Stomach (tissue), 9 donors: ENCODE results near the gene CALN1. TPM values are rescaled to one million over a fixed set of nuclear protein-coding genes. Genes with fewer than 3 reads are reported as not detected.

Experiments
- DNase-seq, 2 donors: peaks; one replicate each; pipeline versions ENCODE4 v3.0.0 to v3.0.0-alpha.2; 2013 to 2019
- H3K27ac ChIP-seq, 5 donors: fragments of 200-600 bp in 4 of 5; sonication (generic) in 4 of 5; one replicate each; pipeline ENCODE4 v1.5.1; 2013 to 2019; ENCODE audit warnings: mild to moderate bottlenecking in 1 of 5, moderate library complexity in 1 of 5
- H3K27me3 ChIP-seq, 3 donors: fragments of 200-600 bp; sonication (generic); one replicate each; pipeline ENCODE4 v1.5.1; 2017 to 2019; ENCODE audit warnings: mixed run types in 1 of 3
- H3K36me3 ChIP-seq, 4 donors: fragments of 200-600 bp; sonication (generic); 1 replicate in 3 of 4; 2 replicates in 1 of 4; pipeline ENCODE4 v1.5.1; 2016 to 2019
- H3K4me1 ChIP-seq, 4 donors: fragments of 200-600 bp; sonication (generic); one replicate each; pipeline ENCODE4 v1.5.1; 2016 to 2019
- H3K4me3 ChIP-seq, 4 donors: fragments of 200-600 bp; sonication (generic) in 3 of 4; one replicate each; pipeline ENCODE4 v1.5.1; 2016 to 2019; ENCODE audit warnings: mild to moderate bottlenecking in 1 of 4
- H3K9me3 ChIP-seq, 4 donors: fragments of 200-600 bp; sonication (generic); one replicate each; pipeline ENCODE4 v1.5.1; 2016 to 2019
- CTCF ChIP-seq, 7 experiments: fragments of 450-650 bp in 4 of 7; fragments of 200-600 bp in 3 of 7; sonication (generic) in 3 of 7; IDR thresholded peaks; one replicate each; pipeline ENCODE4 v1.5.1; 2016 to 2019; ENCODE audit warnings: antibody characterized with exemption in 7 of 7, control low read depth in 2 of 7, mild to moderate bottlenecking in 1 of 7
- EP300 ChIP-seq: sonication (generic); formaldehyde crosslinking; IDR thresholded peaks from one replicate; pipeline ENCODE4 v1.6.1; 2017; ENCODE audit warnings: antibody characterized with exemption
- POLR2A ChIP-seq, 4 donors: fragments of 450-650 bp; IDR thresholded peaks; one replicate each; pipeline ENCODE4 v1.6.1; 2016; ENCODE audit warnings: antibody characterized with exemption in 4 of 4, control low read depth in 2 of 4, mild to moderate bottlenecking in 1 of 4, moderate library complexity in 1 of 4
- POLR2AphosphoS5 ChIP-seq, 3 donors: sonication (generic); formaldehyde crosslinking; IDR thresholded peaks; one replicate each; pipeline ENCODE4 v1.6.1; 2016; ENCODE audit warnings: antibody characterized with exemption in 3 of 3
- WGBS, 5 donors: extraction: QIAGEN DNeasy Blood & Tissue Kit in 3 of 5; methylation state at CpG; one replicate each; pipeline versions ENCODE4 v1.1.5 to v1.1.7; 2013 to 2018; 5-methylcytosine and 5-hydroxymethylcytosine counted together
- intact Hi-C: fragments of 100-400 bp; cut with DNase I; formaldehyde crosslinking; loops from one replicate; pipeline ENCODE4 v1.15.1; 2023; ENCODE audit warnings: low total_unique reads
- polyA plus RNA-seq, 3 donors: library from polyadenylated mRNA; stranded (reverse); fragments of 200-250 nt; gene quantifications; one replicate each; pipeline ENCODE4 v1.2.3, GENCODE V29; 2013
- total RNA-seq, 5 donors: library from RNA; depleted of rRNA; stranded (reverse); fragments of >200 nt; gene quantifications; one replicate each; pipeline versions ENCODE4 v1.1.0 to v1.2.3, GENCODE V29; 2014 to 2016
- donor health status: healthy with polysubstance abuse.
- donor health status: Bipolar disorder and iron deficiency.
- donor health status: healthy.

The CALN1 gene
- total and polyA plus RNA-seq, 8 donors: under 0.01 to 51.9 (median 0.37) TPM; not detected in 5

- 79 to 88% (median 83%) methylated on average over 4 of the region's 4 CpGs for WGBS, 5 donors
- intact Hi-C loops: no loop called here
- H3K27ac ChIP-seq: no peak overlapping the region
- H3K9me3 ChIP-seq: no peaks in the 10 kb centered on the region
- TF ChIP-seq POLR2A (IDR thresholded peaks at IDR 0.05): no peak
- no peak for TF ChIP-seq POLR2AphosphoS5 (IDR thresholded peaks at IDR 0.05)
- no peak for TF ChIP-seq EP300
- TF ChIP-seq CTCF (IDR thresholded peaks at IDR 0.05): no peak
- no peaks in the 10 kb centered on the region for H3K4me1 ChIP-seq
- no peaks in the 10 kb centered on the region for H3K27me3 ChIP-seq
- DNase-seq: no peak
- no peaks in the 10 kb centered on the region for H3K36me3 ChIP-seq
- no peak overlapping the region for H3K4me3 ChIP-seq
Observed at GRCh38 chr7:72310301-72310700, 101.8 kb downstream of the CALN1 start.

- H3K36me3 ChIP-seq: no peaks in the 10 kb centered on the region
- intact Hi-C loops: no loop called here
- H3K4me1 ChIP-seq: no peaks in the 10 kb centered on the region
- DNase-seq: no peak
- no peaks in the 10 kb centered on the region for H3K9me3 ChIP-seq
- 79 to 88% (median 83%) methylated on average over 9 of the region's 9 CpGs for WGBS, 5 donors
- no peaks in the 10 kb centered on the region for H3K27me3 ChIP-seq
- no peak overlapping the region for H3K27ac ChIP-seq
- TF ChIP-seq EP300: no peak
- no peak for TF ChIP-seq CTCF (IDR thresholded peaks at IDR 0.05)
- TF ChIP-seq POLR2AphosphoS5 (IDR thresholded peaks at IDR 0.05): no peak
- TF ChIP-seq POLR2A (IDR thresholded peaks at IDR 0.05): no peak
- H3K4me3 ChIP-seq: no peak overlapping the region
Observed at GRCh38 chr7:72309476-72309875, 102.7 kb downstream of the CALN1 start.

GRCh38 chr7:72308986-72309385, 103.2 kb downstream of the CALN1 start:
- DNase-seq: no peak
- no peaks in the 10 kb centered on the region for H3K36me3 ChIP-seq
- H3K4me3 ChIP-seq: no peak overlapping the region
- WGBS, 5 donors: 72 to 89% (median 86%) methylated on average over 2 of the region's 2 CpGs
- TF ChIP-seq CTCF (IDR thresholded peaks at IDR 0.05) (no peak), POLR2A (IDR thresholded peaks at IDR 0.05) (no peak), POLR2AphosphoS5 (IDR thresholded peaks at IDR 0.05) (no peak), EP300 (no peak)
- intact Hi-C loops: no loop called here
- no peaks in the 10 kb centered on the region for H3K9me3 ChIP-seq
- H3K27ac ChIP-seq: no peak overlapping the region
- no peaks in the 10 kb centered on the region for H3K4me1 ChIP-seq
- H3K27me3 ChIP-seq: no peaks in the 10 kb centered on the region

GRCh38 chr7:72307566-72307965, 104.6 kb downstream of the CALN1 start:
- Histone ChIP-seq H3K27ac (no peak overlapping the region), H3K9me3 (no peaks in the 10 kb centered on the region), H3K4me1 (no peaks in the 10 kb centered on the region), H3K4me3 (no peak overlapping the region), H3K27me3 (no peaks in the 10 kb centered on the region), H3K36me3 (no peaks in the 10 kb centered on the region)
- intact Hi-C loops: no loop called here
- no peak for DNase-seq
- TF ChIP-seq EP300: no peak
- no peak for TF ChIP-seq POLR2AphosphoS5 (IDR thresholded peaks at IDR 0.05)
- no peak for TF ChIP-seq CTCF (IDR thresholded peaks at IDR 0.05)
- no peak for TF ChIP-seq POLR2A (IDR thresholded peaks at IDR 0.05)
- WGBS, 5 donors: 73 to 80% (median 77%) methylated on average over 9 of the region's 9 CpGs
